OCI-LY1 (cell line): Measurements from ENCODE around the gene CD5L.

ENCODE experiments used
- EZH2 ChIP-seq: fragments of 200-600 bp; sonication (generic), shearing (Covaris generic); IDR thresholded peaks from 2 replicates; pipeline ENCODE4 v1.8.0; 2017; ENCODE audit warnings: borderline replicate concordance, mixed run types, mild to moderate bottlenecking, antibody characterized with exemption, low read length, moderate library complexity, mixed read lengths
- TF ChIP-seq, protein P1 (sequence below): fragments of 200-600 bp; sonication (generic), shearing (Covaris generic); IDR thresholded peaks from 2 replicates; pipeline ENCODE4 v1.5.1; 2017; ENCODE audit warnings: mild to moderate bottlenecking, antibody characterized with exemption, low read length, moderate library complexity, mixed read lengths

DNA sequence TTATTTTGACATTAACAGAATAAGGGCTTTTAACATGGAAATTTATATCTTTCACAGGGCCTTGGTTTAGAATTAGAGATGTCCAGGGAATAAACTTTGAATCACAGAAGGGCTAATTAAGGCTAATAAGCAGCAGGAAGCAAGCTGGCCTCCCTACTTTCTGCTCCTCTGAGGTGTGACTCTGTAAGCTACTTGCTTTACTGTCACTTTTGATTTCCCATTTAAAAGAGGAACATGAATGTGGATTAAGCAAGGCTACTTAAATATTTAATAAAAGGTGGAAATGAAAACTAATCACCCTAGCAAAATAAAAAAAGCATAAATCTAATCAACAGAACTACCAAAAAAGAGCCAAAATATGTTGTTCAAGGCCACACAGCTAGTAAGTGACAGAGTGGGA is 28.9 kb upstream of the CD5L start:
- TF ChIP-seq, protein P1, sequence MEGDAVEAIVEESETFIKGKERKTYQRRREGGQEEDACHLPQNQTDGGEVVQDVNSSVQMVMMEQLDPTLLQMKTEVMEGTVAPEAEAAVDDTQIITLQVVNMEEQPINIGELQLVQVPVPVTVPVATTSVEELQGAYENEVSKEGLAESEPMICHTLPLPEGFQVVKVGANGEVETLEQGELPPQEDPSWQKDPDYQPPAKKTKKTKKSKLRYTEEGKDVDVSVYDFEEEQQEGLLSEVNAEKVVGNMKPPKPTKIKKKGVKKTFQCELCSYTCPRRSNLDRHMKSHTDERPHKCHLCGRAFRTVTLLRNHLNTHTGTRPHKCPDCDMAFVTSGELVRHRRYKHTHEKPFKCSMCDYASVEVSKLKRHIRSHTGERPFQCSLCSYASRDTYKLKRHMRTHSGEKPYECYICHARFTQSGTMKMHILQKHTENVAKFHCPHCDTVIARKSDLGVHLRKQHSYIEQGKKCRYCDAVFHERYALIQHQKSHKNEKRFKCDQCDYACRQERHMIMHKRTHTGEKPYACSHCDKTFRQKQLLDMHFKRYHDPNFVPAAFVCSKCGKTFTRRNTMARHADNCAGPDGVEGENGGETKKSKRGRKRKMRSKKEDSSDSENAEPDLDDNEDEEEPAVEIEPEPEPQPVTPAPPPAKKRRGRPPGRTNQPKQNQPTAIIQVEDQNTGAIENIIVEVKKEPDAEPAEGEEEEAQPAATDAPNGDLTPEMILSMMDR, result no peak
- no peak for TF ChIP-seq EZH2
